A549 treated with ZK216348 at 1 μM for 4 hours (cell line): Measurements from ENCODE around the gene AMDHD1. TPM values are rescaled to one million over a fixed set of nuclear protein-coding genes. Genes with fewer than 3 reads are reported as not detected.

Experiments
- total RNA-seq: library from RNA; stranded (reverse); fragments of 200-300 nt; extraction: Qiagen RNA extraction; gene quantifications from 5 replicates; pipeline ENCODE4 v1.2.3, GENCODE V29; 2022; ENCODE audit warnings: low read depth

The AMDHD1 gene
- 1.9 to 2.4 TPM (median 2.3 TPM) in 5 replicates for total RNA-seq

GRCh38 chr12:95943330-95943842, at the start of gene AMDHD1:
TSS of gene AMDHD1 (plus strand) at chr12:95943331. CDS start at chr12:95943399, 68 bp downstream.

GRCh38 chr12:95942524-95943329, 404 bp upstream of the AMDHD1 start, which contains the start of gene CCDC38:
TSS of gene CCDC38 (minus strand) at chr12:95942614. CDS start at chr12:95936509, 6,105 bp downstream.

DNA sequence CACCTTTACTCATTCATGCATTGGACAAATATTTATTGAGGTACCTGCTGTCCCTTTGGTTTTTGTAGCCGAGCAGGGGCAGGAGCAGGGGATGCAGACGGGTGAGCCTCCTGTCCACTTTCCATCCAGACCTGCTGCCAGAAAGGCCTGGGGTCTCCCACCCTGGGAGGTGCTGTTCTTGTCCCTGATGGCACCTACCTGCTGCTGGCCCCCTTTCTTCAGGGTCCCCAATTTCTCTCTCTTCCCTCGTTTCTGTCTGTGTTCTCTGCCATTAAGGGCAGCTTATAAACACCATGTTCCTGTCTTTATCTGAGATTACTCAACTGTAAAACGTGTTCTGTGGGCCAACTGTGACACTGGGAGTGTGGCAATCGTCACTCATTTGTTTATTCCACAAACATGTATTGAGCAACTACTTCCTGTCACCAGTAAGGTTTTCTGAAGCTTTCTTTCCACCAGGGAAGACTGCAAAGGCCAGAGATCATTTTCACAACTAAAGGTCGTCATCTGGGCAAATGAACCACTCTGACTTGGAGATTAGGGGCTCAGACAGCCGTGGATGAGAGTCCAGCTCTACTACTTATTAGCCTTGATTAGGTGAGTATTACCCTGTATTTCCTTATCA, 53.0 kb downstream of the AMDHD1 start, which contains the start of gene HAL:
Gene HAL, minus strand, starts transcription at position 311 of the 625 bp plus-strand sequence. CDS start 434 bp downstream, outside the sequence.

Other genes starting within 250 kb of the AMDHD1 start
- gene NTN4, start 152.6 kb upstream of the AMDHD1 start, total RNA-seq = 41.4 to 56.2 TPM (median 44.5 TPM) in 5 replicates
- gene SNRPF, start 84.4 kb upstream of the AMDHD1 start, total RNA-seq = 99.7 to 230 TPM (median 117 TPM) in 5 replicates
- 0.09 to 0.13 TPM in 2 of 5 replicates, not detected in the others for gene CCDC38, start 717 bp upstream of the AMDHD1 start, total RNA-seq
- 0.21 to 0.43 TPM (median 0.38 TPM) in 5 replicates for gene HAL, start 53.0 kb downstream of the AMDHD1 start, total RNA-seq
- 93.7 to 123 TPM (median 102 TPM) in 5 replicates for gene LTA4H, start 92.3 kb downstream of the AMDHD1 start, total RNA-seq